Frontal cortex (tissue), 4 donors: ENCODE results near the gene BIN1. TPM values are rescaled to one million over a fixed set of nuclear protein-coding genes. Genes with fewer than 3 reads are reported as not detected.

Experiments
- DNase-seq, 2 donors: peaks; one replicate each; pipeline ENCODE4 v3.0.0; 2012; ENCODE audit warnings: low spot score in 2 of 2
- FAIRE-seq: peaks from 2 replicates; lab custom pipeline; 2012; peaks lifted over from hg19 to GRCh38; lab: Jason Lieb, UNC
- total RNA-seq: library from RNA; depleted of rRNA; stranded (reverse); fragments of >200 nt; gene quantifications from one replicate; pipeline ENCODE4 v1.2.3, GENCODE V29; 2014
- donor health status: control.
- donor health status: control.
- donor health status: control.

BIN1 gene
- total RNA-seq, 1 donor from 2014 or later = 57.5 TPM

GRCh38 chr2:127094509-127095366 lies 12.2 kb downstream of the BIN1 start:
- DNase-seq (peak; percentile 55 to 71), FAIRE-seq (no peak)

- DNase-seq (no peak), FAIRE-seq (no peak)
Measured at GRCh38 chr2:127093648-127094210, 13.2 kb downstream of the BIN1 start.

GRCh38 chr2:127092901-127093516 lies 13.9 kb downstream of the BIN1 start:
- FAIRE-seq = no peak
- no peak for DNase-seq

- FAIRE-seq = no peak
- DNase-seq = no peak
Measured at GRCh38 chr2:127092306-127092705, 14.6 kb downstream of the BIN1 start.

GRCh38 chr2:127091886-127092285 lies 15.1 kb downstream of the BIN1 start:
- DNase-seq (no peak), FAIRE-seq (no peak)

GRCh38 chr2:127091148-127091547 lies 15.8 kb downstream of the BIN1 start:
- DNase-seq = no peak
- FAIRE-seq = no peak

- no peak for FAIRE-seq
- no peak for DNase-seq
Measured at GRCh38 chr2:127090281-127091120, 16.5 kb downstream of the BIN1 start.

- no peak for DNase-seq
- FAIRE-seq = no peak
Measured at GRCh38 chr2:127089478-127090235, 17.3 kb downstream of the BIN1 start.

GRCh38 chr2:127088706-127089105 lies 18.2 kb downstream of the BIN1 start:
- FAIRE-seq (no peak), DNase-seq (no peak)

GRCh38 chr2:127087791-127088495 lies 19.0 kb downstream of the BIN1 start:
- no peak for FAIRE-seq
- DNase-seq = no peak

GRCh38 chr2:127086990-127087790 lies 19.8 kb downstream of the BIN1 start:
- DNase-seq (peak in 1 of 2 donors; percentile 57), FAIRE-seq (no peak)

- DNase-seq (no peak), FAIRE-seq (no peak)
Measured at GRCh38 chr2:127085317-127085681, 21.7 kb downstream of the BIN1 start.

- DNase-seq (no peak), FAIRE-seq (no peak)
Measured at GRCh38 chr2:127084611-127085316, 22.2 kb downstream of the BIN1 start.

- DNase-seq = no peak
- no peak for FAIRE-seq
Measured at GRCh38 chr2:127083819-127084503, 23.0 kb downstream of the BIN1 start.

- no peak for FAIRE-seq
- no peak for DNase-seq
Measured at GRCh38 chr2:127082974-127083373, 24.0 kb downstream of the BIN1 start.

GRCh38 chr2:127081826-127082633 lies 24.9 kb downstream of the BIN1 start:
- FAIRE-seq = no peak

More at GRCh38 chr2:127081826-127082633, 24.9 kb downstream of the BIN1 start:
- DNase-seq = peak; percentile 65 to 72
